Gastrocnemius medialis (tissue), 4 donors: Measurements from ENCODE around the gene ULBP2. TPM values are rescaled to one million over a fixed set of nuclear protein-coding genes. Genes with fewer than 3 reads are reported as not detected.
"Not testable (repeated sequence)": the region's sequence is repeated elsewhere in the genome, so short reads cannot be mapped to it uniquely, and the experiment has no call there.

ENCODE experiments used
- ATAC-seq, 2 donors: fragments of 150-250 bp; one replicate each; pipeline ENCODE4 v1.9.1; 2016
- DNase-seq, 2 donors: peaks; one replicate each; pipeline ENCODE4 v3.0.0-alpha.2; 2019
- H3K27ac ChIP-seq, 4 donors: fragments of 200-600 bp; sonication (generic); 1 replicate in 1 of 4; 2 replicates in 3 of 4; pipeline ENCODE4 v1.5.1; 2016 to 2018; ENCODE audit warnings: mild to moderate bottlenecking in 2 of 4, moderate library complexity in 1 of 4
- H3K27me3 ChIP-seq, 3 donors: fragments of 200-600 bp; sonication (generic) in 2 of 3; 1 replicate in 1 of 3; 2 replicates in 2 of 3; pipeline versions ENCODE4 v1.5.1 to v1.6.0; 2016 to 2019; ENCODE audit warnings: mild to moderate bottlenecking in 1 of 3, moderate library complexity in 1 of 3
- H3K36me3 ChIP-seq, 2 donors: fragments of 200-600 bp; sonication (generic) in 1 of 2; one replicate each; pipeline ENCODE4 v1.5.1; 2017 to 2018
- H3K4me1 ChIP-seq, 2 donors: fragments of 200-600 bp; sonication (generic) in 1 of 2; one replicate each; pipeline ENCODE4 v1.5.1; 2016 to 2017; ENCODE audit warnings: mild to moderate bottlenecking in 2 of 2
- H3K4me3 ChIP-seq, 4 donors: fragments of 200-600 bp; sonication (generic) in 3 of 4; 1 replicate in 1 of 4; 2 replicates in 3 of 4; pipeline ENCODE4 v1.5.1; 2016 to 2019; ENCODE audit warnings: mild to moderate bottlenecking in 2 of 4
- H3K9me3 ChIP-seq, 3 donors: fragments of 200-600 bp; sonication (generic) in 2 of 3; 1 replicate in 1 of 3; 2 replicates in 2 of 3; pipeline ENCODE4 v1.5.1; 2016 to 2019
- POLR2A ChIP-seq, 2 donors: fragments of 450-650 bp; IDR thresholded peaks; one replicate each; pipeline ENCODE4 v1.6.1; 2017; ENCODE audit warnings: antibody characterized with exemption in 2 of 2, mild to moderate bottlenecking in 2 of 2, moderate library complexity in 2 of 2
- in situ Hi-C, 4 donors: fragments of 200-750 bp; cut with MboI; loops; one replicate each; pipeline versions ENCODE4 v1.15.0 to v1.8.0; 2017; ENCODE audit warnings: low sequenced_read_pairs in 4 of 4
- intact Hi-C: fragments of 100-400 bp; cut with DNase I; formaldehyde crosslinking; loops from one replicate; pipeline ENCODE4 v1.15.1; 2023; ENCODE audit warnings: low total_unique reads
- total RNA-seq, 4 donors: library from RNA; depleted of rRNA; stranded (reverse); fragments of >200 nt; gene quantifications; one replicate each; pipeline versions ENCODE4 v1.1.0 to v1.2.3, GENCODE V29; 2016
- TF ChIP-seq, protein P1 (sequence below), 5 experiments: fragments of 450-650 bp in 3 of 5; fragments of 200-600 bp in 2 of 5; sonication (generic) in 2 of 5; IDR thresholded peaks in 4 of 5; conservative IDR thresholded peaks in 1 of 5; 1 replicate in 4 of 5; 2 replicates in 1 of 5; pipeline ENCODE4 v1.5.1; 2016 to 2019; ENCODE audit warnings: antibody characterized with exemption in 5 of 5, mild to moderate bottlenecking in 3 of 5, moderate library complexity in 3 of 5

The ULBP2 gene
- total RNA-seq, 4 donors from 2014 or later: 0.44 to 0.49 TPM; not detected in 2

GRCh38 chr6:149954328-149954983 lies 12.6 kb downstream of the ULBP2 start:
- H3K27ac ChIP-seq, DNase-seq, H3K9me3 ChIP-seq, H3K4me1 ChIP-seq, intact Hi-C loops, in situ Hi-C loops, ATAC-seq, H3K36me3 ChIP-seq: not testable (repeated sequence)
- Histone ChIP-seq H3K27me3 (peaks cover 52 to 80% (median 68%) of the 10 kb centered on the region in 3 donors), H3K4me3 (peak overlapping the region in 1 of 4 donors; percentile 34)

GRCh38 chr6:149954984-149955653 lies 13.3 kb downstream of the ULBP2 start:
- H3K27ac ChIP-seq, H3K4me1 ChIP-seq, ATAC-seq, H3K36me3 ChIP-seq, in situ Hi-C loops, H3K4me3 ChIP-seq, intact Hi-C loops, H3K9me3 ChIP-seq, DNase-seq: not testable (repeated sequence)
- H3K27me3 ChIP-seq: peaks cover 52 to 79% (median 66%) of the 10 kb centered on the region in 3 donors

DNA sequence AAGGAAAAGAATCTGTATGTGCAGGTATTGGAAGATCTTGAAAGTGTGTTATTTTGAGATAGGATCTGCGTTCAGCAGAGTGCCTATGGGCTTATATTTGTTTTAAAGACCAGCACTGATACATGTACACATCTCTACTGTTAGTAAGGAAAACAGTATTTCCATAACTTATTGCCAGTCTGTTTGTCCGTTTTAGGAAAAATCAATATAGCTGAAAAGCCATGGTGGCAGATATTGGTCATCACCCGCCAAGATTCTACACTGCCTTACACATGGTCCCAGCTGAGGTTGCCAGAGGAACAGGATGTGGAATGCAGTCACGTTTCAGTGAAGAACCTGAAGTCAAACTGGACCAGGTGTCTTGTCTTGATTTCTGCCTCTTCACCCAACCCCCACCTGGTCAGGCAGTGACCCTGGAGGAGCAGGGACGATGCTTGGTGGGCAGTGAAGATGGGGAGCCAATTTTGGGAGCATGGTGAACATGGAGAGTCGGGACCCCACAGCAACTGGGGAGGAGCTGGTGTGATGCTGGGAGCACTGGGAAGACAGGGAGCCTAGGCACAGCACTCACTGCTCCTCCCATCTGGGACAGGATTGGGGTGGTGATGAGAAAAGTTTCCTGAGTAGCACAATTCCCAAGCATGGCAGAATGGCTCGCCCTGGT lies 14.0 kb downstream of the ULBP2 start:
- intact Hi-C loops, ATAC-seq: not testable (repeated sequence)

DNA sequence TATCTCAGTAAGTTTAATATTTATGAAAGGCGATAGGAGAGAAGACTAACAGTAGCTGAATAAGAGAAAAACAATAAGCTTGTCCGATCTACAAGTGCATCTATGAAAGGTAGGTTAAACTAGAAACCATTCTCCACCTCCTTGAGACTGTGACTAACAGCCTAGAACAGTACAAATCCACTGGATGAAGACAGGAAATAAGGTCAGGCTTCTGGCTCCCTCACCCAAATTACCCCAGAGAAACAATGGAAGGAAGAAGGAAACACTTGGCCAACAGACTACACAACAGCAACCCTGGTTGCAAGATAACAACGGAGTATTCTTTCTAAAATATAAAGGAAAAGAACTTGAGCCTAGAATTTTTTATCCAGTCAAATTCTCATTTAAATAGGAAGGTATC lies 16.3 kb downstream of the ULBP2 start:
- H3K4me1 ChIP-seq, H3K4me3 ChIP-seq, DNase-seq, intact Hi-C loops, H3K27ac ChIP-seq, H3K9me3 ChIP-seq, ATAC-seq, in situ Hi-C loops, H3K36me3 ChIP-seq: not testable (repeated sequence)
- peaks cover 41 to 78% (median 56%) of the 10 kb centered on the region in 3 donors for H3K27me3 ChIP-seq

More for the DNA sequence above, 14.0 kb downstream of the ULBP2 start:
- H3K4me1 ChIP-seq, in situ Hi-C loops, H3K36me3 ChIP-seq, H3K9me3 ChIP-seq, H3K4me3 ChIP-seq, DNase-seq, H3K27ac ChIP-seq: not testable (repeated sequence)
- peaks cover 52 to 78% (median 66%) of the 10 kb centered on the region in 3 donors for H3K27me3 ChIP-seq

- H3K36me3 ChIP-seq, H3K27ac ChIP-seq, DNase-seq, intact Hi-C loops, in situ Hi-C loops, ATAC-seq, H3K9me3 ChIP-seq, H3K4me3 ChIP-seq: not testable (repeated sequence)
- Histone ChIP-seq H3K4me1 (peaks cover 10 to 17% of the 10 kb centered on the region in 2 donors), H3K27me3 (peaks cover 48 to 80% (median 62%) of the 10 kb centered on the region in 3 donors)
Measured at GRCh38 chr6:149959806-149960205, 18.0 kb downstream of the ULBP2 start.

DNA sequence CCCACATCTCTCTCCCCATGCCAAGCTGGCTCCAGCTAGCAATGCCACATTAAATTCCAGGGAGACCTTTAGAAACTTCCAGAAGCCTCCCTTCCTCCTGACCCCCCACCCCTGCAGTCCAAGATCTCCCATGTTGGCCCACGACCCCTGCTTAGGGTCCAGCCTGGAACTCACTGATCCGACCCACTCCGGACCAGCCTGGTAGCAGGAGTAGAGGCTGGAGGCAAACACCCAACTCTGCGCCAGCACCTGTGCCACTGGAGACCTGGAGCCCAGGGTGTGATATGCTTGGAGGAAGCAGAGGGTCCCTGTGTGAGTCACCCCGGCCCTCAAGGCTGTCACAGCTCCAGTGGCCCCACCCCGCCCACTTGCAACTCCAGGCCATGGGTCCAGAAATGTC lies 18.7 kb downstream of the ULBP2 start:
- Histone ChIP-seq H3K27me3 (peaks cover 49 to 82% (median 63%) of the 10 kb centered on the region in 3 donors), H3K4me3 (no peak overlapping the region), H3K36me3 (no peaks in the 10 kb centered on the region), H3K4me1 (peaks cover 15 to 23% of the 10 kb centered on the region in 2 donors), H3K27ac (no peak overlapping the region), H3K9me3 (no peaks in the 10 kb centered on the region)
- in situ Hi-C loops (no loop called here), intact Hi-C loops (no loop called here)
- TF ChIP-seq, protein P1, sequence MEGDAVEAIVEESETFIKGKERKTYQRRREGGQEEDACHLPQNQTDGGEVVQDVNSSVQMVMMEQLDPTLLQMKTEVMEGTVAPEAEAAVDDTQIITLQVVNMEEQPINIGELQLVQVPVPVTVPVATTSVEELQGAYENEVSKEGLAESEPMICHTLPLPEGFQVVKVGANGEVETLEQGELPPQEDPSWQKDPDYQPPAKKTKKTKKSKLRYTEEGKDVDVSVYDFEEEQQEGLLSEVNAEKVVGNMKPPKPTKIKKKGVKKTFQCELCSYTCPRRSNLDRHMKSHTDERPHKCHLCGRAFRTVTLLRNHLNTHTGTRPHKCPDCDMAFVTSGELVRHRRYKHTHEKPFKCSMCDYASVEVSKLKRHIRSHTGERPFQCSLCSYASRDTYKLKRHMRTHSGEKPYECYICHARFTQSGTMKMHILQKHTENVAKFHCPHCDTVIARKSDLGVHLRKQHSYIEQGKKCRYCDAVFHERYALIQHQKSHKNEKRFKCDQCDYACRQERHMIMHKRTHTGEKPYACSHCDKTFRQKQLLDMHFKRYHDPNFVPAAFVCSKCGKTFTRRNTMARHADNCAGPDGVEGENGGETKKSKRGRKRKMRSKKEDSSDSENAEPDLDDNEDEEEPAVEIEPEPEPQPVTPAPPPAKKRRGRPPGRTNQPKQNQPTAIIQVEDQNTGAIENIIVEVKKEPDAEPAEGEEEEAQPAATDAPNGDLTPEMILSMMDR (IDR thresholded peaks at IDR 0.05 in 4 of 5, conservative IDR thresholded peaks at IDR 0.05 in 1 of 5): no peak
- TF ChIP-seq POLR2A (IDR thresholded peaks at IDR 0.05): no peak
- DNase-seq (no peak), ATAC-seq (no peak)
